ENCODE results near the gene C1QTNF9. TPM values are rescaled to one million over a fixed set of nuclear protein-coding genes. Genes with fewer than 3 reads are reported as not detected.

Gene C1QTNF9
- total and polyA plus RNA-seq, 2 donors (not counting 1 experiment from before 2014, with no cell fraction given), result not detected

DNA sequence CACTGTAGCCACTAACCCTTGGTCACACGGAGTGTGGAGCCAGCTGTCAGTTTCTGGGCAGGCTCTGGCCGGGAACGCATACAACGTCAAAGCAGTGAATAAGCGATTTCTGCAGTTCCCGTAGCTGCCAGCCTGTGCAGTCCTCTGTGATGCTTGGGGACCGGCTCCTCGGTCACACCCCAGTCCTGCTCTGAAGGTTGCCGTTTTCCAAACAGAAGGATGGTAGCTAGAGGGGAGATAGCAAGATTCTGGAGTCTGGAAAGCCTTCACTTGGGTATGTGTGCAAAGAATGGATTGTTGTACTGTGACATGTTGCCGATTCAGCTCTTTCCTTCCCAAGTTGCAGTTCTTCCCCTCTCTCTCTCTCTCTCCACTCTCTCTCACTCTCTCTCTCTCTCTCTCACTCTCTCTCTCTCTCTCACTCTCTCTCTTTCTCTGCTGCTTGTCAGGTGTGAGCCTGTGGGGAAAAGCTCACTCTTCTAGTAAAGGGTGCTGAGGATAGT lies 38.7 kb upstream of the C1QTNF9 start:
- no peak for TF ChIP-seq EZH2 (IDR thresholded peaks at IDR 0.05; ENCODE audit: borderline replicate concordance, insufficient read depth, low read depth, low read length, poor library complexity, severe bottlenecking)
- TF ChIP-seq, protein P1, sequence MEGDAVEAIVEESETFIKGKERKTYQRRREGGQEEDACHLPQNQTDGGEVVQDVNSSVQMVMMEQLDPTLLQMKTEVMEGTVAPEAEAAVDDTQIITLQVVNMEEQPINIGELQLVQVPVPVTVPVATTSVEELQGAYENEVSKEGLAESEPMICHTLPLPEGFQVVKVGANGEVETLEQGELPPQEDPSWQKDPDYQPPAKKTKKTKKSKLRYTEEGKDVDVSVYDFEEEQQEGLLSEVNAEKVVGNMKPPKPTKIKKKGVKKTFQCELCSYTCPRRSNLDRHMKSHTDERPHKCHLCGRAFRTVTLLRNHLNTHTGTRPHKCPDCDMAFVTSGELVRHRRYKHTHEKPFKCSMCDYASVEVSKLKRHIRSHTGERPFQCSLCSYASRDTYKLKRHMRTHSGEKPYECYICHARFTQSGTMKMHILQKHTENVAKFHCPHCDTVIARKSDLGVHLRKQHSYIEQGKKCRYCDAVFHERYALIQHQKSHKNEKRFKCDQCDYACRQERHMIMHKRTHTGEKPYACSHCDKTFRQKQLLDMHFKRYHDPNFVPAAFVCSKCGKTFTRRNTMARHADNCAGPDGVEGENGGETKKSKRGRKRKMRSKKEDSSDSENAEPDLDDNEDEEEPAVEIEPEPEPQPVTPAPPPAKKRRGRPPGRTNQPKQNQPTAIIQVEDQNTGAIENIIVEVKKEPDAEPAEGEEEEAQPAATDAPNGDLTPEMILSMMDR (IDR thresholded peaks at IDR 0.05), result peak; percentile 13
- intact Hi-C loops (cut with micrococcal nuclease), result loop anchor here (2.0 to 10.0 kb wide), 8 partner anchors 43 to 1984 kb away; partner anchors contain the start of genes CDK8, MTMR6, PARP4 and SPATA13
- ATAC-seq (ENCODE audit: low read depth), result peak; percentile 52
- POLR2A ChIA-PET, result interaction anchor here (0.7 to 0.9 kb wide), 2 partner anchors 55 to 692 kb away, joined by 3 read pairs; no protein-coding TSS in a partner anchor
- peak overlapping the region; percentile 98 for H3K27ac Mint-ChIP-seq
- Histone ChIP-seq H3K36me3 (replicated peaks in 1 of 2; ENCODE audit: control extremely low read depth in 1 of 2, control insufficient read depth in 1 of 2, extremely low read depth in 1 of 2, insufficient read depth in 2 of 2, low read length in 1 of 2) (no peaks in the 10 kb centered on the region), H3K4me1 (ENCODE audit: control insufficient read depth in 2 of 2, insufficient read depth in 2 of 2, low read length in 2 of 2) (peaks cover 55 to 66% of the 10 kb centered on the region in 2 donors), H3K9ac (ENCODE audit: low read length) (peak overlapping the region; percentile 54), H3K27ac (ENCODE audit: low read length in 2 of 2) (peak overlapping the region; percentile 84 to 89), H2AFZ (ENCODE audit: insufficient read depth, low read depth, low read length, poor library complexity, severe bottlenecking) (peak overlapping the region; percentile 76), H3K27me3 (replicated peaks in 1 of 4; ENCODE audit: control extremely low read depth in 1 of 4, control insufficient read depth in 3 of 4, insufficient read depth in 4 of 4, low read length in 3 of 4) (no peaks in the 10 kb centered on the region), H3K79me2 (ENCODE audit: control insufficient read depth, insufficient read depth, low read length) (peaks cover 29% of the 10 kb centered on the region), H3K4me2 (replicated peaks; ENCODE audit: low read depth, low read length, poor library complexity, severe bottlenecking) (peak overlapping the region; percentile 70), H3K4me3 (ENCODE audit: control extremely low read depth in 1 of 5, extremely low read depth in 1 of 5, insufficient read depth in 1 of 5, low read depth in 2 of 5, low read length in 4 of 5) (peak overlapping the region; percentile 40 to 71 (median 62)), H3K9me3 (ENCODE audit: control extremely low read depth in 1 of 3, control insufficient read depth in 2 of 3, insufficient read depth in 1 of 3, low read length in 2 of 3) (no peaks in the 10 kb centered on the region), H4K20me1 (ENCODE audit: control insufficient read depth, insufficient read depth, low read length, poor library complexity, severe bottlenecking) (no peaks in the 10 kb centered on the region)
- no peaks in the 10 kb centered on the region for H3K9me3 Mint-ChIP-seq (ENCODE audit: insufficient read depth)
- 0% methylated on average over 9 of the region's 10 CpGs for WGBS (ENCODE audit: insufficient coverage)
- DNase-seq, result peak; percentile 76
- CTCF ChIA-PET, result interaction anchor here (0.9 to 3.5 kb wide), 5 partner anchors 9 to 216 kb away, joined by 3 to 16 read pairs (median 5); no protein-coding TSS in a partner anchor
- peaks cover 73% of the 10 kb centered on the region for H3K4me1 Mint-ChIP-seq
- H3K27me3 Mint-ChIP-seq, result no peaks in the 10 kb centered on the region
- H3K4me3 Mint-ChIP-seq, result peak overlapping the region; percentile 89

DNA sequence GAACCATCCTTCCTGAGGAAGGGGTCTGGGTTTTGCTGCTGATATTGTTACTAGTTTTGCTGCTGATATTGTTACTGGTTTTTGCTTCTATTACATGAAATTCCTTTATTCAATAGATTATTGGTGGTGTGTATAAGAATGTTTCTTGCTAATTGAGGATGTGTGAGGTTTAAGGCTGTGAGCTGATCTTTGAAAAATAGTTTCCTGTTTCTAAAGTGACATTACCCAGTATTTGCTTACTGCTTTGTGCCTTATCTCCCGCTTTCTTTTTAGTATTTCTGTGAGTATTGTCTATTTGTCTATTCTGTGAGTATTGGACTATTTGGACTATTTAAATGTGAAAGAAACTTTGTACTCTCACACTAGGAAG lies 38.2 kb upstream of the C1QTNF9 start:
- ATAC-seq (ENCODE audit: low read depth), result no peak
- intact Hi-C loops (cut with micrococcal nuclease), result loop anchor here (2.0 to 10.0 kb wide), 8 partner anchors 44 to 1984 kb away; partner anchors contain the start of genes CDK8, MTMR6, PARP4 and SPATA13
- CTCF ChIA-PET, result interaction anchor here (0.9 to 3.5 kb wide), 4 partner anchors 40 to 217 kb away, joined by 3 to 16 read pairs (median 6); no protein-coding TSS in a partner anchor

More for the DNA sequence above, 38.2 kb upstream of the C1QTNF9 start:
- H3K4me3 Mint-ChIP-seq, result peak overlapping the region; percentile 89
- Histone ChIP-seq H3K27me3 (replicated peaks in 1 of 4; ENCODE audit: control extremely low read depth in 1 of 4, control insufficient read depth in 3 of 4, insufficient read depth in 4 of 4, low read length in 3 of 4) (no peaks in the 10 kb centered on the region), H3K79me2 (ENCODE audit: control insufficient read depth, insufficient read depth, low read length) (peaks cover 29% of the 10 kb centered on the region), H3K9me3 (ENCODE audit: control extremely low read depth in 1 of 3, control insufficient read depth in 2 of 3, insufficient read depth in 1 of 3, low read length in 2 of 3) (no peaks in the 10 kb centered on the region), H2AFZ (ENCODE audit: insufficient read depth, low read depth, low read length, poor library complexity, severe bottlenecking) (peak overlapping the region; percentile 76), H3K4me3 (ENCODE audit: control extremely low read depth in 1 of 5, extremely low read depth in 1 of 5, insufficient read depth in 1 of 5, low read depth in 2 of 5, low read length in 4 of 5) (peak overlapping the region; percentile 40 to 71 (median 62)), H3K4me2 (replicated peaks; ENCODE audit: low read depth, low read length, poor library complexity, severe bottlenecking) (peak overlapping the region; percentile 70), H3K27ac (ENCODE audit: low read length in 2 of 2) (peak overlapping the region; percentile 84 to 89), H3K36me3 (replicated peaks in 1 of 2; ENCODE audit: control extremely low read depth in 1 of 2, control insufficient read depth in 1 of 2, extremely low read depth in 1 of 2, insufficient read depth in 2 of 2, low read length in 1 of 2) (no peaks in the 10 kb centered on the region), H3K4me1 (ENCODE audit: control insufficient read depth in 2 of 2, insufficient read depth in 2 of 2, low read length in 2 of 2) (peaks cover 60 to 71% of the 10 kb centered on the region in 2 donors), H3K9ac (ENCODE audit: low read length) (peak overlapping the region; percentile 54), H4K20me1 (ENCODE audit: control insufficient read depth, insufficient read depth, low read length, poor library complexity, severe bottlenecking) (no peaks in the 10 kb centered on the region)
- H3K27ac Mint-ChIP-seq, result peak overlapping the region; percentile 98
- POLR2A ChIA-PET, result interaction anchor here (0.9 kb wide), 1 partner anchor 692 kb away, joined by 3 read pairs; no protein-coding TSS in a partner anchor
- peaks cover 75% of the 10 kb centered on the region for H3K4me1 Mint-ChIP-seq
- WGBS (ENCODE audit: insufficient coverage), result no CpG with 5 or more reads among the region's 1 CpG
- H3K27me3 Mint-ChIP-seq, result no peaks in the 10 kb centered on the region
- no peak for DNase-seq
- no peaks in the 10 kb centered on the region for H3K9me3 Mint-ChIP-seq (ENCODE audit: insufficient read depth)
- TF ChIP-seq, protein P1 (IDR thresholded peaks at IDR 0.05), result no peak
- no peak for TF ChIP-seq EZH2 (IDR thresholded peaks at IDR 0.05; ENCODE audit: borderline replicate concordance, insufficient read depth, low read depth, low read length, poor library complexity, severe bottlenecking)
